AG04450 (cell line): ENCODE measurements around the gene CDH4. TPM values are rescaled to one million over a fixed set of nuclear protein-coding genes. Genes with fewer than 3 reads are reported as not detected.

Experiments
- CTCF ChIA-PET: fragments of 300-600, 350-600 bp; formaldehyde crosslinking; extraction: SDS; loops from one replicate; lab custom pipeline; 2022; ENCODE audit warnings: antibody characterized with exemption, inconsistent platforms; lab: Charles Lee
- POLR2A ChIA-PET: fragments of 350-600 bp; formaldehyde crosslinking; extraction: SDS; loops from one replicate; lab custom pipeline; 2021; ENCODE audit warnings: antibody characterized with exemption, inconsistent platforms; lab: Yijun Ruan, JAX
- DNase-seq: peaks from one replicate; pipeline ENCODE4 v3.0.0-alpha.2; 2011; ENCODE audit warnings: low read depth, low spot score
- H3K27ac ChIP-seq: one replicate; pipeline ENCODE4 v1.5.1; 2012; ENCODE audit warnings: low read depth, low read length, control low read depth
- H3K27me3 ChIP-seq: one replicate; pipeline ENCODE4 v1.6.0; 2012; ENCODE audit warnings: low read length; ENCODE audit not compliant: control insufficient read depth, insufficient read depth
- H3K4me3 ChIP-seq: 2 replicates; pipeline ENCODE4 v1.5.1; 2011; ENCODE audit warnings: mild to moderate bottlenecking, low read depth, low read length, control low read depth
- H3K9me3 ChIP-seq: 2 replicates; pipeline ENCODE4 v1.5.1; 2012; ENCODE audit warnings: low read length; ENCODE audit not compliant: control insufficient read depth, insufficient read depth
- polyA plus RNA-seq: library from polyadenylated mRNA; depleted of rRNA; stranded (reverse); fragments of >200 nt; gene quantifications from 2 replicates; pipeline ENCODE4 v1.2.3, GENCODE V29; 2011
- TF ChIP-seq, protein P1 (sequence below): IDR thresholded peaks from 2 replicates; pipeline ENCODE4 v1.5.1; 2011; ENCODE audit warnings: low read depth, low read length, control low read depth, inconsistent platforms

The CDH4 gene
- polyA plus RNA-seq, 1 experiment: 1.6 TPM

- Histone ChIP-seq H3K9me3 (peaks cover 5% of the 10 kb centered on the region; the same call in 1 of the 2 replicates), H3K27me3 (no peaks in the 10 kb centered on the region), H3K4me3 (no peak overlapping the region), H3K27ac (no peak overlapping the region)
- no peak for DNase-seq
- ChIA-PET POLR2A (no interaction called here), CTCF (no interaction called here)
- TF ChIP-seq, protein P1, sequence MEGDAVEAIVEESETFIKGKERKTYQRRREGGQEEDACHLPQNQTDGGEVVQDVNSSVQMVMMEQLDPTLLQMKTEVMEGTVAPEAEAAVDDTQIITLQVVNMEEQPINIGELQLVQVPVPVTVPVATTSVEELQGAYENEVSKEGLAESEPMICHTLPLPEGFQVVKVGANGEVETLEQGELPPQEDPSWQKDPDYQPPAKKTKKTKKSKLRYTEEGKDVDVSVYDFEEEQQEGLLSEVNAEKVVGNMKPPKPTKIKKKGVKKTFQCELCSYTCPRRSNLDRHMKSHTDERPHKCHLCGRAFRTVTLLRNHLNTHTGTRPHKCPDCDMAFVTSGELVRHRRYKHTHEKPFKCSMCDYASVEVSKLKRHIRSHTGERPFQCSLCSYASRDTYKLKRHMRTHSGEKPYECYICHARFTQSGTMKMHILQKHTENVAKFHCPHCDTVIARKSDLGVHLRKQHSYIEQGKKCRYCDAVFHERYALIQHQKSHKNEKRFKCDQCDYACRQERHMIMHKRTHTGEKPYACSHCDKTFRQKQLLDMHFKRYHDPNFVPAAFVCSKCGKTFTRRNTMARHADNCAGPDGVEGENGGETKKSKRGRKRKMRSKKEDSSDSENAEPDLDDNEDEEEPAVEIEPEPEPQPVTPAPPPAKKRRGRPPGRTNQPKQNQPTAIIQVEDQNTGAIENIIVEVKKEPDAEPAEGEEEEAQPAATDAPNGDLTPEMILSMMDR: no peak
Measured at GRCh38 chr20:61480158-61480825, 228.2 kb downstream of the CDH4 start.

- Histone ChIP-seq H3K27me3 (no peaks in the 10 kb centered on the region), H3K4me3 (no peak overlapping the region), H3K9me3 (peaks cover 5% of the 10 kb centered on the region; the same call in 1 of the 2 replicates), H3K27ac (no peak overlapping the region)
- POLR2A ChIA-PET: no interaction called here
- TF ChIP-seq, protein P1: no peak
- CTCF ChIA-PET: no interaction called here
- no peak for DNase-seq
Measured at GRCh38 chr20:61482056-61482887, 230.2 kb downstream of the CDH4 start.

GRCh38 chr20:61482901-61483300 is 230.8 kb downstream of the CDH4 start:
- Histone ChIP-seq H3K9me3 (peaks cover 5% of the 10 kb centered on the region; the same call in 1 of the 2 replicates), H3K27ac (no peak overlapping the region), H3K27me3 (no peaks in the 10 kb centered on the region), H3K4me3 (no peak overlapping the region)
- TF ChIP-seq, protein P1: no peak
- no peak for DNase-seq
- ChIA-PET CTCF (no interaction called here), POLR2A (no interaction called here)

DNA sequence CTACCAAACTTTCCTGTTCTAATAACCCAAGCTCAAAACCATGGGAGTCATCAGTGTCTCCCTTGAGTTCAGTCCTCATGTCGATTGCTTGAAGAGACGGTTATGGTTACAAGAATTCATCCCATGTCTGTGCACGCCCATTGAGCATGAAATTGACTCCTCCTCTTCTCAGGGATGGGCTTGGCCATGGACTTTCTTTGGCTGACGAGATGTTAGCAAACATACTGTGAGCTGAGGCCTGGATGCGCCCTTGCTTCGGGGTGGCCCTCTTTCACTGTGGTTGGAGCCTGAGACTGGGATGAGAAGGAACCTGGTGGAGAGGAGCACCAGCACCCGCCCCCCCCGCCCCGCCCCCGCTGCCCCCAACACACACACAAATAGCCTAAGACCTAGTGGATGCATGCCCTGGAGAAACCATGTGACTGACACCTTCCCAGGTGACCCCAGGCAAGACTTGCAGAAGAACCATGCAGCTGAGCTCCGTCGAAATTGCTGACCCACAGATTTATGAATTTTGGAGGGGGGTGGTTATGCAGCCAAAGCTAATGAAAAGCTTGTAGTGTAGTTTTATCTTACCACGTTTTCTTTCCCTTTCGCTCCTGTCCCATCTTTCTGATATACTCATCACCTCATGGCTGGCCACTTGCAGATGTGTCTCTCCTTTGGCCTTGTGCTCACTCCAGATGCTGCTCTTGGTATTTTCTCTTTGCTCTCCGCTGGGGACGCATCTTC is 231.4 kb downstream of the CDH4 start:
- Histone ChIP-seq H3K4me3 (no peak overlapping the region), H3K27ac (no peak overlapping the region), H3K9me3 (peaks cover 5% of the 10 kb centered on the region; the same call in 1 of the 2 replicates), H3K27me3 (no peaks in the 10 kb centered on the region)
- ChIA-PET CTCF (no interaction called here), POLR2A (no interaction called here)
- DNase-seq: no peak
- TF ChIP-seq, protein P1: no peak
